DND-41 (cell line): ENCODE data around the gene CLIC5.

ENCODE experiments used
- EZH2 ChIP-seq: IDR thresholded peaks from 3 replicates; pipeline ENCODE4 v1.6.1; 2012; ENCODE audit warnings: borderline replicate concordance, low read depth, mild to moderate bottlenecking, moderate library complexity, low read length, inconsistent platforms; ENCODE audit not compliant: severe bottlenecking
- TF ChIP-seq, protein P1 (sequence below): IDR thresholded peaks from 2 replicates; pipeline ENCODE4 v1.5.1; 2012; ENCODE audit warnings: borderline replicate concordance, low read length, moderate library complexity, mild to moderate bottlenecking; ENCODE audit not compliant: poor library complexity, severe bottlenecking; ENCODE audit errors: extremely low read depth

DNA sequence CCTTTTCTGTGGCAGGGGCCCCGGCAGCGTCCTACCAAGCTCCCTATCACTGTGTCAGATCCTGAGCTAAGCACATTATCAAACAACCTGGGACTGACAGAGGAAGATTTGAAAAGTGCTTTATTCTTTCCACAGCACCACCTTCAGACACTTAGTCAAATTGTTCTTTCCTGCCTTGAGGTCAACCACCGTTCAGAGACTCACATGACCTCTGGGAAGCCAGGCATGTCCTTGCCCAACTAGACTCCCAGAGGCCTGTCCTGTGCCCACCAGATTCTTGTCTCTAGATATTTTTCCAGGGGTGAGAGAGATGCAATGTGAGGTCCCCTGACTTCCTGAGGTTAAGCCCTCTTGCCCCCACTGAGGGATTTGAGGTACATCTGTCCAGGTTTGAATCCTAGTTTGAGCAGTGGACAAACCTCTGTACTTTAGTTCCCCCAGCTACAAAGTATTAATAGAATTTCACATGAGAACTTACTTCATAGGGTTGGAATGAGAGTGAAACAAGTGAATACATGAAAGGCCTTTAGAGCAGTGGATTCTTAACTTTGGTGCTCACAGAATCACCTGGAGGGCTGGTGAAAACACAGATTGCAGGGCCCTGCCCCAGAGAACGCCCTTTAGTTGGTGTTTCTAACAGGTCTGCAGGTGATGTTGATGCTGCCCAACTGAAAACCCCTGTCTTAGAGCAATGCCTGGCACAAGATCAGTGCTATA is 179.8 kb downstream of the CLIC5 start:
- TF ChIP-seq EZH2: no peak
- TF ChIP-seq, protein P1, sequence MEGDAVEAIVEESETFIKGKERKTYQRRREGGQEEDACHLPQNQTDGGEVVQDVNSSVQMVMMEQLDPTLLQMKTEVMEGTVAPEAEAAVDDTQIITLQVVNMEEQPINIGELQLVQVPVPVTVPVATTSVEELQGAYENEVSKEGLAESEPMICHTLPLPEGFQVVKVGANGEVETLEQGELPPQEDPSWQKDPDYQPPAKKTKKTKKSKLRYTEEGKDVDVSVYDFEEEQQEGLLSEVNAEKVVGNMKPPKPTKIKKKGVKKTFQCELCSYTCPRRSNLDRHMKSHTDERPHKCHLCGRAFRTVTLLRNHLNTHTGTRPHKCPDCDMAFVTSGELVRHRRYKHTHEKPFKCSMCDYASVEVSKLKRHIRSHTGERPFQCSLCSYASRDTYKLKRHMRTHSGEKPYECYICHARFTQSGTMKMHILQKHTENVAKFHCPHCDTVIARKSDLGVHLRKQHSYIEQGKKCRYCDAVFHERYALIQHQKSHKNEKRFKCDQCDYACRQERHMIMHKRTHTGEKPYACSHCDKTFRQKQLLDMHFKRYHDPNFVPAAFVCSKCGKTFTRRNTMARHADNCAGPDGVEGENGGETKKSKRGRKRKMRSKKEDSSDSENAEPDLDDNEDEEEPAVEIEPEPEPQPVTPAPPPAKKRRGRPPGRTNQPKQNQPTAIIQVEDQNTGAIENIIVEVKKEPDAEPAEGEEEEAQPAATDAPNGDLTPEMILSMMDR: no peak
